PC-3 (cell line): ENCODE results near the gene AHNAK2.

Experiments used
- EZH2 ChIP-seq: fragments of 300-600 bp; sonication (generic); IDR thresholded peaks from one replicate; pipeline ENCODE4 v1.6.1; 2017; ENCODE audit warnings: antibody characterized with exemption, mild to moderate bottlenecking, low read length; ENCODE audit not compliant: unreplicated experiment
- EZH2phosphoT487 ChIP-seq: fragments of 300-600 bp; sonication (generic); IDR thresholded peaks from 2 replicates; pipeline ENCODE4 v1.6.1; 2018; ENCODE audit warnings: mild to moderate bottlenecking, antibody characterized with exemption, low read length, borderline replicate concordance
- TF ChIP-seq, protein P1 (sequence below): fragments of 300-600 bp; sonication (generic); conservative IDR thresholded peaks from 2 replicates; pipeline ENCODE4 v1.5.1; 2017; ENCODE audit warnings: antibody characterized with exemption, low read depth, mild to moderate bottlenecking, low read length

- TF ChIP-seq, protein P1, sequence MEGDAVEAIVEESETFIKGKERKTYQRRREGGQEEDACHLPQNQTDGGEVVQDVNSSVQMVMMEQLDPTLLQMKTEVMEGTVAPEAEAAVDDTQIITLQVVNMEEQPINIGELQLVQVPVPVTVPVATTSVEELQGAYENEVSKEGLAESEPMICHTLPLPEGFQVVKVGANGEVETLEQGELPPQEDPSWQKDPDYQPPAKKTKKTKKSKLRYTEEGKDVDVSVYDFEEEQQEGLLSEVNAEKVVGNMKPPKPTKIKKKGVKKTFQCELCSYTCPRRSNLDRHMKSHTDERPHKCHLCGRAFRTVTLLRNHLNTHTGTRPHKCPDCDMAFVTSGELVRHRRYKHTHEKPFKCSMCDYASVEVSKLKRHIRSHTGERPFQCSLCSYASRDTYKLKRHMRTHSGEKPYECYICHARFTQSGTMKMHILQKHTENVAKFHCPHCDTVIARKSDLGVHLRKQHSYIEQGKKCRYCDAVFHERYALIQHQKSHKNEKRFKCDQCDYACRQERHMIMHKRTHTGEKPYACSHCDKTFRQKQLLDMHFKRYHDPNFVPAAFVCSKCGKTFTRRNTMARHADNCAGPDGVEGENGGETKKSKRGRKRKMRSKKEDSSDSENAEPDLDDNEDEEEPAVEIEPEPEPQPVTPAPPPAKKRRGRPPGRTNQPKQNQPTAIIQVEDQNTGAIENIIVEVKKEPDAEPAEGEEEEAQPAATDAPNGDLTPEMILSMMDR: no peak
- TF ChIP-seq EZH2phosphoT487 (no peak), EZH2 (no peak)
Observed at GRCh38 chr14:104919993-104920315, 58.2 kb downstream of the AHNAK2 start.
